ENCODE results near the gene FCGBP.
"Not testable (repeated sequence)": the region's sequence is repeated elsewhere in the genome, so short reads cannot be mapped to it uniquely, and the experiment has no call there.

FCGBP gene

DNA sequence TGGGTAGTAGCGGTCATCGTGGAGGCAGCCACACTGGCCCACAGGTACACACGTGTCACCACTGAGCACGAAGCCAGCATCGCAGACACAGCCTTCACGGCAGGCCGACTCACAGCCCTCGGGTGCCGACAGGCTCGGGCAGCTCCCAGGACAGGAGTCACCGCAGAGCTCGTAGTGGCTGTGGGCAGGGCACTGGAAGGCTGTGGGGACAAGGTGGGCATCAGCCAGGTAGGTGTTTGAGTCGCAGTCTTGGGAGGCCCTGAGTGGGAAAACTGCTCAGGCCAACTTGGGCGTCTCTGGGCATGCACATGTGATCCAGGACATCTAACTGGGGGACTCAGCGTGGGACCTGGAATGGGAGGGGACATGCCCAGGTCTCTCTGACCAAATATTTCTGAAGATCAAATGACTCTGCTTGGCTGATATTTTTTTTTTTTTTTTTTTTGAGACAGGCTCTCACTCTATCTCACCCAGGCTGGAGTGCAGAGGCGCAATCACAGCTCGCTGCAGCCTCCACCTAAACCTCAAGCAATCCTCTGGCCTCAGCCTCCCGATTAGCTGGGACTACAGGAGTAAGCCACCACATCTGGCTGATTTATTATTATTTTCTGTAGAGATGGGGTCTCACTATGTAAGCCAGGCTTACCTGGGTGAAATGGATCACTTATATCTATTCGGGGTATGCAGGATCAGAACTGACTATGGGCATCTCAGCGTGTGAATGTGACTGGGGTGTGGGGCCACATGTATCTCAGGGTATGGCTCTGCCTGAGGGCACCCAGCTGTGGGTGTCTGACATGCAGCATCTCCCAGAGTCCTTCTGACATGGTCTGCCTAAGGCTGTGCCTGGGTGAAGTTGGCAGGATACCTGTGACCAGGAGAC is 44.3 kb downstream of the FCGBP start:
- not testable (repeated sequence) for DNase-seq

DNA sequence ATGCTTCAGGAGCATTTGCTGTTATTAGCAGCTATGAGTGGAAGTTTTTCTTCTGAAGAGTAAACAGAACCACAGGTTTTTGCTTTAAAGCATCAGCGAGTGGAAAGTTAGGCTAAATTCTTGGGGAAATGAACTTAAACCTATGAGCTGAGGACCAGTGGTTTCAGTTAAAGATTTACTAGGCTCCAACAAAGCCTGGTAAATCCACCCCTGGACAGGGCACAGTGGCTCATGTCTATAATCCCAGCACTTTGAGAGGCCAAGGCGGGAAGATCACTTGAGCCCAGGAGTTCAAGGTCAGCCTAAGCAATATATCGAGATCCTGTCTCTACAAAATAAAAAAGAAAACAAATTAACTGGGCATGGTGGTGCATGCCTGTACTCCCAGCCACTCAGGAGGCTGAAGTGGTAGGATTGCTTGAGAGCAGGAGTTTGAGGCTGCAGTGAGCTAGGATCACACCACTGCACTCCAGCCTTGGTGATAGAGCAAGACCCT is 46.9 kb downstream of the FCGBP start:
- not testable (repeated sequence) for DNase-seq

DNA sequence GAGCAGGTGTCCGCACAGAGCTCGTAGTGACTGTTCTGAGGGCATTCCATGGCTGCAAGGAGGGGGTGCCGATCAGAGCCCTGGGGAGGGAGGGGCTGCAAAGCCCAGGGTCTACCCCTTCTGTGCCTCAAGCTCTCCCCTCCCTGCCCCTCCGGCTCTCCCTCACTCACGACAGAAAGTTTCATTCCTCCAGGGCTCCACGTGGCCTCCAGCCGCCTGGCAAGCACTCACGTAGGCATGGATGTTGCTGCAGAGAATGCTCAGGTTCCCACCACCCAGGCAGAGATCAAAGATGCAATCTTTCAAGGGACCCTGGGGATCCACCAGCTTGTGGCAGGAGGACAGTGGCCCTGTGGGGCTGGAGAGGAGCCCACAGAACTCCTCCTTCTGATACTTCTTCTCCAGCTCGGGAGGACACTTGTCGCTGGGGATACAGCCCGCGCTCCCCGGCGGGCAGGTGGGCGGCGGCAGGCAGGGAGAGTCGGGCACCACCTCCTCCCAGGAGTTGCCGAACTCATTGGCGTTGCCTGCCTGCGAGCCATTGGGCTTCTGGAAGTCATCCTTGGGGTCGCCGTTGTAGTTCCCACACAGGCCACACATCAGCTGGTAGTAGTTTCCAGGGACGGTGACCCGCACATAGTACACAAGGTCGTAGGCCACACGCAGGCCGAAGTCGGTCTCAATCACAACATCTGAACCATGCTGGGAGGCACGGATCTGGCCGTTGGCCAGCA is 48.4 kb downstream of the FCGBP start:
- DNase-seq, result not testable (repeated sequence)

DNA sequence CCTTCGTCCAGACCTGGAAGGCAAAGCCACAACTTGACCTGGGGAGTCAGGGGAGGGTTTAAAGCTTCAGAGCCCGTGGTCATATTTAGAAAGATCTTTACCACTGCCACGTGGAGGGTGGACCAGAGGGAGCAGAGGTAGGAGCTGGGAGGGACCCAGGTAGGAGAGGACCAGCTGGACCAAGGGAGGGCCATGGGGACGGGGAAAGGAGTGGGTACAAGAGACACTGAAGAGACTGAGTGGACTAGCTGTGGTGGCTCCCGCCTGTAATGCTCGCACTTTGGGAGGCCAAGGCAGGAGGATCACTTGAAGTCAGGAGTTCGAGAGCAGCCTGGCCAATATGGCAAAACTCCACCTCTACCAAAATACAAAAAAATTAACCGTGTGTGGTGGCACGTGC is 49.7 kb downstream of the FCGBP start:
- not testable (repeated sequence) for DNase-seq

Data from fibroblast of skin of back (primary cell).